ENCODE measurements around the gene KMT2A.

Gene KMT2A

DNA sequence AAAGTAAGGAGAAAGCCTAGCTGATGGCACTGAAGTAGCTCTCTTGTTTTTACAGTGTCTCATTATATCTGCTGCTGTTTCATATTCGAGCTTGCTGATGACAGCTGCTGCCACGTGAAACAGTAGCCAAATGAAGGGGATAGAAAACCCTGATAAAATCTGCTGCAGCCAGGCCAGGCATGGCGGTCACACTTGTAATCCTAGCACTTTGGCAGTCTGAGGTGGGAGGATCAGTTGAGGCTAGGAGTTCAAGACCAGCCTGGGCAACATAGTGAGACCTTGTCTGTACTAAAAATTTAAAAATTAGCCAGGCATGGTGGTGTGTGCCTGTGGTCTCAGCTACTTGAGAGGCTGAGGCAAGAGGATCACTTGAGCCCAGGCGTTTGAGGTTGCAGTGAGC is 116.0 kb downstream of the KMT2A start:
- TF ChIP-seq CTCF (IDR thresholded peaks at IDR 0.05; ENCODE audit: low read depth, low read length), result no peak
- no peak overlapping the region for H3K4me3 ChIP-seq (ENCODE audit: low read depth, low read length)

- H3K4me3 ChIP-seq (ENCODE audit: low read depth, low read length), result no peak overlapping the region
- TF ChIP-seq CTCF (IDR thresholded peaks at IDR 0.05; ENCODE audit: low read depth, low read length), result no peak
Measured at GRCh38 chr11:118560806-118561205, 124.5 kb downstream of the KMT2A start.

DNA sequence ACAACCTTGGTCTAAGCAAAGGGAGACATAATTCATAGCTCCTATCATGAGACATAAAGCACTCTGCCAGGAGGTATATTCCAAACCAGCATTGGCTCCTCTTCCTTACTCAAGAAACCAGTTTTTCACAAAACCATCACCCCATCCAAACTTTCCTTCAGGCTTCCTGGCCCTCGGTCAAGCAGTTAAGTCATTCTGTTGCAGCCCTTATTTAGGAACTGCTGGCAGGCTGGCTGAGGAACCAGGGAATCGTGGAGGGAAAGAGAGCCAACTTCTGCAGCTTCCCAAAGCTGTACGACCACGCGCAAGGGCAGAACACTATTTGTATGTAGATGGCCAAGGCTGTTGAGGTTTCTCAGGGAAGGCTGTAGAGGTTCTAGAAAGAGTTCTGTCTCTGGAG is 128.8 kb downstream of the KMT2A start:
- no peak for TF ChIP-seq CTCF (IDR thresholded peaks at IDR 0.05; ENCODE audit: low read depth, low read length)
- H3K4me3 ChIP-seq (ENCODE audit: low read depth, low read length), result peak overlapping the region; percentile 66

DNA sequence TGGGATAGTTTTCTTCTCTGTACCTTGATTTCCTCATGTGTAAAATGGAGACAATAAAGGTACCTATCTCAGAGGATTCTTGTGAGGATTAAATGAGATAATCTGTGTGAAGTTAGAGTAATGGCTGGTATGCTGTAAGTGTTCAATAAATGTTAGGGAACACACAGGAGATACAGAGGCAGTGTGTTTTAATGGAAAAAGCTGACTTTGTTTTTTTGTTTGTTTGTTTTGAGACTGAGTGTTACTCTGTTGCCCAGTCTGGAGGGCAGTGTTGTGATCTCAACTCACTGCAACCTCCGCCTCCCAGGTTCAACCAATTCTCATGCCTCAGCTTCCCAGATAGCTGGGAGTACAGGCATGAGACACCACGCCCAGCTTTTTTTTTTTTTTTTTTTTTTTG is 133.4 kb downstream of the KMT2A start:
- no peak overlapping the region for H3K4me3 ChIP-seq (ENCODE audit: low read depth, low read length)
- TF ChIP-seq CTCF (IDR thresholded peaks at IDR 0.05; ENCODE audit: low read depth, low read length), result no peak

GRCh38 chr11:118570787-118571186 is 134.5 kb downstream of the KMT2A start:
- H3K4me3 ChIP-seq (ENCODE audit: low read depth, low read length), result no peak overlapping the region
- no peak for TF ChIP-seq CTCF (IDR thresholded peaks at IDR 0.05; ENCODE audit: low read depth, low read length)

GRCh38 chr11:118571701-118572060 is 135.4 kb downstream of the KMT2A start:
- H3K4me3 ChIP-seq (ENCODE audit: low read depth, low read length), result peak overlapping the region; percentile 98

DNA sequence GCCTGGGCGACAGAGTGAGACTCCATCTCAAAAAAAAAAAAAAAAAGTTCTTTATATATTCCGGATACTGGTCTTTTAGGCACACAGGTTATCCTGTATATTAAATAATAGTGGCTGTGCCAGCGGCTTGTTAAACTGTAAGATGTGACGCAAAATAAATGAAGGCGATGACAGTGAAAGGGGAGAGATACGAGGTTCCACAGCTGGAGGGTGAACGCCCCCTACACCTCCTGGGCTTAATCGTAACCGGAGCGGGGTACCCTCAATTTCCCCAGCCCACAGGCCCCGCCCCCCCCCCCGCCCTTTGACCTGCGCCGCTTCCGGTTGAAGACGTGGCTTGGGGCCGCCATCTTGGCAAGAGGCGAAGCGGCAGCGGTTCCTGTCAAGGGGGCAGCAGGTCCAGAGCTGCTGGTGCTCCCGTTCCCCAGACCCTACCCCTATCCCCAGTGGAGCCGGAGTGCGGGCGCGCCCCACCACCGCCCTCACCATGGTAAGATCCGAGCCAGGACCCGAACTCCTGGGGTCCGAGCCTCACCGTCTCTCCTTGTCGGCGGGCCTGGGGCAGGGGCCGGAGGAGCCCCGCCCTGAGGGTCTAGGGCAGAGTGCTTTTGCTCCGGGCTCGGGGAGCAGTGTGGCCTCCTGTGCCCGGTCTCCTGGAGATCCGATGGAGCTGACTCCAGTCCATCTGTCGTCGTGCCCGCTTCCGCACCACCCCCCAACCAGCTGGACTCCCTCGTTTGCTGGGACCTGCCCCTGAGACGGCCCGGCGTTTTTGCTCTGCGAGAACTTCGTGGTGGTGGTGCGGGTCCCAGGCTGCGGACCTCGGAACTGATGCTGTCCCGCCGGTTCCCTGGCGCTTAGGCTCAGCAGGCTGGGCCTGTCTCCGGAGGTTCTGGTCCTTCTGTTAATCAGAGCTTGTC is 136.0 kb downstream of the KMT2A start, which contains the start of gene ARCN1:
ARCN1 (plus strand) TSS at position 349 of the 920 bp plus-strand sequence; CDS start at position 488, 139 bp downstream.
- no peak for TF ChIP-seq CTCF (IDR thresholded peaks at IDR 0.05; ENCODE audit: low read depth, low read length)

More for the DNA sequence above, 136.0 kb downstream of the KMT2A start, which contains the start of gene ARCN1:
- peak within 1 kb of the TSS; percentile 98 for H3K4me3 ChIP-seq (ENCODE audit: low read depth, low read length)
